HCEC 1CT (cell line): ENCODE data around the gene GTF2IRD2.
"Not testable (repeated sequence)": the region's sequence is repeated elsewhere in the genome, so short reads cannot be mapped to it uniquely, and the experiment has no call there.

Source experiments
- DNase-seq: peaks from one replicate; pipeline ENCODE4 v3.0.0-alpha.2; 2017

The GTF2IRD2 gene

GRCh38 chr7:74783595-74783994, 67.8 kb downstream of the GTF2IRD2 start:
- not testable (repeated sequence) for DNase-seq

GRCh38 chr7:74781746-74782145, 69.7 kb downstream of the GTF2IRD2 start:
- not testable (repeated sequence) for DNase-seq

- DNase-seq, result not testable (repeated sequence)
Measured at GRCh38 chr7:74779053-74779452, 72.4 kb downstream of the GTF2IRD2 start.

- DNase-seq, result not testable (repeated sequence)
Measured at GRCh38 chr7:74775111-74775510, 76.3 kb downstream of the GTF2IRD2 start.

GRCh38 chr7:74773760-74774750, 77.3 kb downstream of the GTF2IRD2 start, which contains the start of gene NCF1:
TSS of gene NCF1 (plus strand) at chr7:74774011. CDS start at chr7:74774032, 21 bp downstream.
- DNase-seq, result not testable (repeated sequence)

DNA sequence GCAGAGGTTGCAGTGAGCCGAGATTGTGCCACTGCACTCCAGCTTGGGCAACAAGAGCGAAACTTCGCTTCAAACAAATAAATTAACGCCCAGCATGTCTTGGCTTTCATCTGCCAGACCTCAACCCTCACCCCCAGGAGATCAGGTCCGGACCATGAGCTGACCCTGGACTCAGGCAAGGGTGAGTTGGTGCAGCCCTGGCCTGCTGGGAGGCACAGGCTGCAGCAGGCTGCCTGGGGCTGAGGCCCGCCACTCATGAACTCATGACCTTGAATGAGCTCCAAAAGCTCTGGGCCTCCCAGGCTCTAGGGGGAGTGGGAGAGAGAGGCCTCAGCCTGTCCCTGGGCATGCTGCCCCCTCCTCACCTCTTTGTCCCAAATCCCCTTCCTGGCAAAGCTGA, 79.3 kb downstream of the GTF2IRD2 start:
- not testable (repeated sequence) for DNase-seq

GRCh38 chr7:74770062-74770461, 81.3 kb downstream of the GTF2IRD2 start:
- DNase-seq, result not testable (repeated sequence)

DNA sequence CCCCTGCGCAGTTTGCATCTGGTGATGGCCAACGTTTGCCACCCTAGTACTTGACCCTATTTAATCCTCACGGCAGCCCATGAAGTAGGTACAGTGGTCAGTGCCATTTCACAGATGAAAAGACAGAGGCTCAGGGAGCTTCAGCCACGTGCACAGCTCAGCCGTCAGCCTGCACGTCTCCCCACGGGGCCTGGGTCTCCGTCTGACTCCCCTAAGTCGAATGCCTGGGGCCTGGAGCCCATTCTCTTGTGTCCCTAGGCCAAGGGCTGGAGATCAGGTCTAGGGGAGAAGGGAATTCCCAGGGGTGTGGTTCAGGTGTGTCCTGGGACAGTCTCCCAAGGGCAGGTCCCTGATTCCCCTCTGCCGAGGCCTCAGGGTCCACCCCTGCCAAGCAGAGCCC, 84.4 kb downstream of the GTF2IRD2 start:
- not testable (repeated sequence) for DNase-seq

- not testable (repeated sequence) for DNase-seq
Measured at GRCh38 chr7:74766509-74766908, 84.9 kb downstream of the GTF2IRD2 start.

DNA sequence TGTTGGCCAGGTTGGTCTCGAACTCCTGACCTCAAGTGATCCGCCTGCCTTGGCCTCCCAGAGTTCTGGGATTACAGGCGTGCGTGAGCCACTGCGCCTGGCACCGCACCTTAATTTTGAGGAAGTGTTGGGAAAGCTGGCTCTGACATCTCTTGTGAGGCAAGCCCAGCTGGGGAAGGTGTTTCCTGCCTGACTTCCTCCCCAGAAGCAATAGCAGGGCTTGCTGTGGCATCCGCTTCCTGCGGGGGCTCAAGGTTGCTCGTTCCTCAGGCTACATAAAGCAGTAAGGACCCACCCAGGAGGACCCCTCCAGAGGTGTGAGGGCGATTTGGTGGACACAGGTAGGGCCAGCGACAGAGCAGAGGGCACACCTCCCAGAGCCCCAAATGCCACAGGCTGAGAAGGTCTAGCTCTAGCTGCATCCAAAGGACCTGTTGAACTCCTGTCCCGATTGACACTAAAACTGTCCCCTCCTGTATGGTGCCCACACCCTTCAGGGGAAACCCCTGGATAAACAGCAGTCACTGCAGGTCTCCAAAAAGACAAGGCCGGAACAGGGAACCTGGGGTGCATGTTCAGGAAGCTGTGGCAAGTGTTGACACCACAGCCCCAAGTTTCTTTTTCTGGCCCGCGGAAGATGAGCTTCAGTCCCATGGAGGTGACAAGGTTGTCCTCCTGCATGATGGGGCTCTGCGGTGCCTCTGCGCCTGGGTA, 86.0 kb downstream of the GTF2IRD2 start:
- not testable (repeated sequence) for DNase-seq

GRCh38 chr7:74758982-74759381, 92.4 kb downstream of the GTF2IRD2 start:
- not testable (repeated sequence) for DNase-seq

GRCh38 chr7:74758268-74758667, 93.1 kb downstream of the GTF2IRD2 start:
- not testable (repeated sequence) for DNase-seq

DNA sequence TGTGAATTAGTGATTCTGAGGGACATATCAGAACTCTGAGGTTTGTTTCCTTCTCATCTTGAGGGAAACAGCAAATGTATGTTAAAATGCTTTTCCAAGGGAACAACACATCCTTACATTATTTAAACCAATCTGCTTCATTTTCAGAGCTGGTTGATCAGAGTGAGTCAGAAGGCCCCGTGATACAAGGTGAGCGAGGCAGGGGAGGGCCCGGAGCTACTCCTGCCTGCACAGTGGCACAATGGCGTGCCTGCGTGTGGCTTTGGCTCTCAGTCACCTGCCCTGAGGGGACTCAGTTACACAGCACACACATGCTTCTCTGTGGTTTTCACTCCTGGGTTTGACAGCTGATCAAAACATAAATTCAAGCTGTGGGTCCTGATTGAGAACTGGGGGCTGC, 94.7 kb downstream of the GTF2IRD2 start:
- DNase-seq, result not testable (repeated sequence)

GRCh38 chr7:74753921-74754482, 97.4 kb downstream of the GTF2IRD2 start:
- DNase-seq, result not testable (repeated sequence)
